Measurements from ENCODE around the gene TH. TPM values are rescaled to one million over a fixed set of nuclear protein-coding genes. Genes with fewer than 3 reads are reported as not detected.
A peak's percentile ranks its signal among the peaks of the same experiment; 100 is the strongest.
"Not testable (repeated sequence)": the region's sequence is repeated elsewhere in the genome, so short reads cannot be mapped to it uniquely, and the experiment has no call there.

Gene TH
- total and polyA plus RNA-seq, 4 donors: 0.99 to 8.8 (median 1.3) TPM

DNA sequence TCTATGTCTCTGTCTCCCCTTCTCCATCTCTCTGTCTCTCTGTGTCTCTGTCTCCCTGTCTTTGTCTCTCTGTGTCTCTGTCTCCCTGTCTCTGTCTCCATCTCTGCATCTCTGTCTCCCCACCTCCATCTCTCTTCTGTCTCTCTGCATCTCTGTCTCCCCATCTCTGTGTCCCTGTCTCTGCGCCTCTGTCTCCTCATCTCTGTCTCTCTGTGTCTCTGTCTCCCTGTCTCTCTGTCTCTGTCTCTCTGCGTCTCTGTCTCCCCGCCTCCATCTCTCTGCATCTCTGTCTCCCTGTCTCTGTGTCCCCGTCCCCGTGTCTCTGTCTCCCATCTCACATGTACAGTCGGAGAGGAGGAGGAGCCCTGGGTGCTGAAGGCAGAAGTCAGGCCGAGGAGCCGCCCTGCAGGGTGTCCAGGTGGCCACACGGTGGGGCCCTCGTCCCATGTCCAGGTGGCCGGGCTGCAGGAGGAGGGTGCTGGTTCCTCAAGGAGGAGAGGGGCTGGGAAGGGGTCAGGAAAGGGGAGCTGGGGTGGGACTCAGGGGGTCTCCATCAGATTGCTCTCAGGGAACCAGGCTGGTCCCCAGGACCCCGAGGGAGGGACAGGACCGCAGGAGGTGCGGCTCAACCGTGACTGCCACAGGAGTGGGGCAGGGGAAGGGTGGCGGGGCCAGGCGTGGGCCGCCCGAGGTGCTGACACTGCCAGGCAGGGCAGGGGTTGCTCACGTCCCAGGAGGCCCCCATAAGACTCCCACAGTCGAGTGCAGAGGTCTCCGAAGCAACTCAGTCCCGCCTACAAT, 25.6 kb upstream of the TH start:
- Histone ChIP-seq H3K36me3 (ENCODE audit: control insufficient read depth, insufficient read depth, low read length) (no peaks in the 10 kb centered on the region), H3K9me3 (ENCODE audit: control insufficient read depth, insufficient read depth, low read length) (no peaks in the 10 kb centered on the region), H3K4me1 (ENCODE audit: control insufficient read depth, insufficient read depth, low read length) (peaks cover 6% of the 10 kb centered on the region), H3K27ac (ENCODE audit: low read depth, low read length) (no peak overlapping the region), H3K27me3 (ENCODE audit: control insufficient read depth, insufficient read depth, low read length) (peaks cover 3% of the 10 kb centered on the region), H3K4me3 (ENCODE audit: low read depth, low read length) (no peak overlapping the region)
- WGBS (ENCODE audit: insufficient coverage): 45% methylated on average over 20 of the region's 23 CpGs
- peak in 3 of 6 donors; percentile 26 to 87 (median 69) for DNase-seq (ENCODE audit: low read depth in 4 of 6, low spot score in 6 of 6)

DNA sequence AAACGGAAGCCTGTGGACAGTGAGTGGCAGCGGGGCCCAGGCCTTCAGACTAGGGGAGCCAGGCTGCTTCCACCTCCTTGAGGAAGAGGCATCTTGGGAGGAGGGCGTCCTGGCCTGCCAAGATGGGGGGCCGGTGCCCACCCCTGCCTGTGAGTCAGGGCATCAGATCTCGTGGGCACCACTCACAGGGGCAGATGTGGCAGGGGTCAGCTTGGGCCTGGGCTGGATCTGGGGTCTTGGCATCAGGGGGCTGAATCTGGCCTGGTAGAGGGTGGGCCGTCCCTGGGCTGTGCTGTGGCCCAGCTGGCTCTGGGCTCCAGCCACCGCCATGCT, 24.1 kb upstream of the TH start:
- Histone ChIP-seq H3K27me3 (ENCODE audit: control insufficient read depth, insufficient read depth, low read length) (peaks cover 3% of the 10 kb centered on the region), H3K27ac (ENCODE audit: low read depth, low read length) (no peak overlapping the region), H3K4me3 (ENCODE audit: low read depth, low read length) (no peak overlapping the region), H3K9me3 (ENCODE audit: control insufficient read depth, insufficient read depth, low read length) (no peaks in the 10 kb centered on the region), H3K4me1 (ENCODE audit: control insufficient read depth, insufficient read depth, low read length) (peaks cover 11% of the 10 kb centered on the region), H3K36me3 (ENCODE audit: control insufficient read depth, insufficient read depth, low read length) (no peaks in the 10 kb centered on the region)
- no peak for DNase-seq (ENCODE audit: low read depth in 4 of 6, low spot score in 6 of 6)
- 92% methylated on average over 5 of the region's 7 CpGs for WGBS (ENCODE audit: insufficient coverage)

DNA sequence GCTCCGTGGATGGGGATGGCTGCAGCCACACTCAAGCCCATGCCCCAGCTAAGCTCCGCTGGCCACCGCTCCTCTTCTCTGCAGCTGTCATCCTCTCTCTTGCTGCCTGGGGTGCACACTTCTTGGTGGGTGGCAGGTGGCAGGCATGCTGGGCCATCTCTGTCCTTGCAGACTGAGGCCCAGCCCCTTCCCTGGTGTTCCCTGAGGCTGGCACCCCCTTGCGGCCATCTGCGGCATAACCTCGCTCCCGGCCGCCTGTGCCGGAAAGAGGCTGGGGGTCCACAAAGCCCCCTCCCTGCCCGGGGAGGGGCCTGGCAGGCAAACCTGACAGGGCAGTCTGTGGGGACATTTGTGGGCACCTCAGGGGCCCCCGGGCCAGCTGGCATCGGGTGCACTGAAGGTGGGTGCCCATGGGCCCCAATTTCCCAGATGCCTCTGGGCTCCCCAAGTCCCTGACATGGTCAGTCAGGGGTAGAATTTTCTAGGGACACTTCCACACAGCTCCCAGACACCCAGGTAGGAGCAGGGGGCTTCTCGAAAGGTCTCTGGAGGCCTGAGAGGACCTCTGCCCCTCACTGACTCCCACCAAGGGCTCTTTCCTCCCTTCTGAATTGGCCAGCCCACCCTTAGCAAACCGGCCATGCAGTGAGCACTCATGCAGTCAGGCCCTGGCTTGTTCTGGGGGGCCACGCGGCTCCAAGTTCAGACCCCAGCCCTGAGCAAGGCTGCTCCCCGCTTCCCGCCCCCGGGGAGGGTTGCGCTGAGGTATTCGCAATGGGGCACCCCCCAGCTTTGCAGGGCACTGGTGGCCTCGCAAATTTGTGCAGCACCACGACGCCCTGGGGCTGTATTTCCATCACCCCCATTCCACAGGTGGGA, 23.5 kb upstream of the TH start:
- H3K27ac ChIP-seq (ENCODE audit: low read depth, low read length): no peak overlapping the region
- DNase-seq (ENCODE audit: low read depth in 4 of 6, low spot score in 6 of 6): peak in 2 of 6 donors; percentile 39 to 41
- peaks cover 17% of the 10 kb centered on the region for H3K4me1 ChIP-seq (ENCODE audit: control insufficient read depth, insufficient read depth, low read length)
- no peaks in the 10 kb centered on the region for H3K36me3 ChIP-seq (ENCODE audit: control insufficient read depth, insufficient read depth, low read length)
- WGBS (ENCODE audit: insufficient coverage): 56% methylated on average over 24 of the region's 24 CpGs
- peaks cover 3% of the 10 kb centered on the region for H3K27me3 ChIP-seq (ENCODE audit: control insufficient read depth, insufficient read depth, low read length)
- H3K4me3 ChIP-seq (ENCODE audit: low read depth, low read length): no peak overlapping the region
- no peaks in the 10 kb centered on the region for H3K9me3 ChIP-seq (ENCODE audit: control insufficient read depth, insufficient read depth, low read length)

DNA sequence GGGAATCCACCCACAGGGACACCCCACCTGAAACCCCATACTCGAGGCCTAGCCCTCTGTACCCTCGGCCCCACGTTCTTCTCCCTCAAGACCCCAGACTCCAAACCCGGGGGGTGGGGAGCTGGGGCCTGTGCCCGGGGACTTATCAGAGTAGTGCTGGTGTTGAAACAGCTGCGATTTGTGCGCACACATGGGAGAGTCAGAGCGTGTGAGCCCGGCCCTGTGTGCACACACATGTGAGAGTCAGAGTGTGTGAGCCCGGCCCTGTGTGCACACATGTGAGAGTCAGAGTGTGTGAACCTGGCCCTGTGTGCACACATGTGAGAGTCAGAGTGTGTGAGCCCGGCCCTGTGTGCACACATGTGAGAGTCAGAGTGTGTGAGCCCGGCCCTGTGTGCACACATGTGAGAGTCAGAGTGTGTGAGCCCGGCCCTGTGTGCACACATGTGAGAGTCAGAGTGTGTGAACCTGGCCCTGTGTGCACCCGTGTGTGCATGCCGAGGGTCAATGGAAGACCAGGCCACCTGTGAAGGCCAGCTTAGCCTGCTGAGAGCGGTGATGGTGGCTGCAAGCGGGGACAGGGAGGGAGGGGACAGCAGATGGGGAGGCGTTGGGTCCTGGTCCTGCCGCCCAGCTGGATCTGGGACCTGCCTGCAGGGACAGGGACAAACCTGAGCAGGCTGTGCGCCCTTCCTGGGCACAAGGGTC, 22.4 kb upstream of the TH start:
- peaks cover 22% of the 10 kb centered on the region for H3K4me1 ChIP-seq (ENCODE audit: control insufficient read depth, insufficient read depth, low read length)
- H3K27me3 ChIP-seq (ENCODE audit: control insufficient read depth, insufficient read depth, low read length); H3K36me3 ChIP-seq (ENCODE audit: control insufficient read depth, insufficient read depth, low read length); H3K4me3 ChIP-seq (ENCODE audit: low read depth, low read length); H3K27ac ChIP-seq (ENCODE audit: low read depth, low read length); DNase-seq (ENCODE audit: low read depth in 4 of 6, low spot score in 6 of 6); H3K9me3 ChIP-seq (ENCODE audit: control insufficient read depth, insufficient read depth, low read length): not testable (repeated sequence)
- WGBS (ENCODE audit: insufficient coverage): 78% methylated on average over 13 of the region's 20 CpGs

DNA sequence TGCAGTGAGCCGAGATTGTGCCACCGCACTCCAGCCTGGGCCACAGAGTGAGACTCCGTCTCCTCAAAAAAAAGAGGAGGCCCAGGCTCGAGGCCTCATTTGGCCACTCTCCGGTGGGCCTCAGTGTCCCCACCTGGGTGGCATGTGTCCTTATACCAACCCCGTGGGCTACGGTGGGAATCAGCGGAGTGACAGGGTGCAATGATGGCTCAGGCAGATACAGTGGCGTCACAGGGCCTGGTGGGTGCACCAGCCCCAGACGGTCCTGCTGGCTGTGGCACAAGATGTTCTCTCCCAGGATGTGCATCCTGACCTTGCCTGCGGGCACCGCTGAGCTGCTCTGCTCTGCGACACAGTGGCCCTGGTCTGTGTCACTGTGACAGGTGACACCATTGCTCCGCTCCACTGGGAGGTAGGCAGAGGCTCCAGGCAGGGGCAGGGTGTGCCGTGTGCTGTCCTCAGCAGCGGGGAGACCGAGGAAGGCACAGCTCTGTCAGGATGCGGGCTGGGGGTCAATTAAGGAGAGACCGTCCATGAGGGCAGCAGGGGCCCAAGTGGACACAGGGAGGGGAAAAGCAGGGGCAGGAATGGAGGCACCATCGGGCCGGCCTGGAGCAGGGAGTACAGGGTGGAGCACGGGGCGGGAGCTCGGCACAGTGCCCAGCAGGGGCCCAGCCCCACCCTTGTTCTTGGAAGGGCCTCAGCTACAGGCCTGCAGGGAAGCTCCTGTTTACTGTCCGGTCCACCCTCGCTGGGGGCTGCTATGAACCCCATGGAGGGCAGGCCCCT, 21.7 kb upstream of the TH start:
- Histone ChIP-seq H3K4me3 (ENCODE audit: low read depth, low read length) (no peak overlapping the region), H3K36me3 (ENCODE audit: control insufficient read depth, insufficient read depth, low read length) (peaks cover 3% of the 10 kb centered on the region), H3K9me3 (ENCODE audit: control insufficient read depth, insufficient read depth, low read length) (no peaks in the 10 kb centered on the region), H3K4me1 (ENCODE audit: control insufficient read depth, insufficient read depth, low read length) (peaks cover 22% of the 10 kb centered on the region), H3K27ac (ENCODE audit: low read depth, low read length) (no peak overlapping the region), H3K27me3 (ENCODE audit: control insufficient read depth, insufficient read depth, low read length) (peaks cover 3% of the 10 kb centered on the region)
- DNase-seq (ENCODE audit: low read depth in 4 of 6, low spot score in 6 of 6): no peak
- 90% methylated on average over 26 of the region's 26 CpGs for WGBS (ENCODE audit: insufficient coverage)

DNA sequence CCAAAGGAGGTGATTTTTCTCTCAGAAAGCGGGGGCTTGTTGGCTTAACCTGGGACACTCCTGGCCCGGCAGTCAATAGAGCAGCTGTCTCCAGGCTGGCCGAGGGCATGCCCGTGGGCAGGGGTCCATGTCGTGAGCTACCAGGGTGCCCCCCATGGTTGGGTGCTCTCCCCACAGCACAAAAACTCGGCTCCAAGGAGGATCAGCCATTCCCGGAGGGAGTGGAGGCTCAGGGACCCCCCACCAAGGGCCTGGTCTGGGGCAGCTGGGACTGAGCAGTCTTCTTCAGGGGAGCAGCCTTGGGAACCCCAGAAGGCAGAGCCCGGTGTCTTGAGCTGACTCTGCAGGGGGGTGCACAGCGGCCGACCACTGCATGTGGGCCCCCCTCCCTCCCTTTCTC, 20.8 kb upstream of the TH start:
- 85% methylated on average over 8 of the region's 10 CpGs for WGBS (ENCODE audit: insufficient coverage)
- no peaks in the 10 kb centered on the region for H3K9me3 ChIP-seq (ENCODE audit: control insufficient read depth, insufficient read depth, low read length)
- H3K27ac ChIP-seq (ENCODE audit: low read depth, low read length): no peak overlapping the region
- no peak overlapping the region for H3K4me3 ChIP-seq (ENCODE audit: low read depth, low read length)
- no peak for DNase-seq (ENCODE audit: low read depth in 4 of 6, low spot score in 6 of 6)
- H3K36me3 ChIP-seq (ENCODE audit: control insufficient read depth, insufficient read depth, low read length): peaks cover 3% of the 10 kb centered on the region
- H3K27me3 ChIP-seq (ENCODE audit: control insufficient read depth, insufficient read depth, low read length): peaks cover 3% of the 10 kb centered on the region
- peaks cover 22% of the 10 kb centered on the region for H3K4me1 ChIP-seq (ENCODE audit: control insufficient read depth, insufficient read depth, low read length)

DNA sequence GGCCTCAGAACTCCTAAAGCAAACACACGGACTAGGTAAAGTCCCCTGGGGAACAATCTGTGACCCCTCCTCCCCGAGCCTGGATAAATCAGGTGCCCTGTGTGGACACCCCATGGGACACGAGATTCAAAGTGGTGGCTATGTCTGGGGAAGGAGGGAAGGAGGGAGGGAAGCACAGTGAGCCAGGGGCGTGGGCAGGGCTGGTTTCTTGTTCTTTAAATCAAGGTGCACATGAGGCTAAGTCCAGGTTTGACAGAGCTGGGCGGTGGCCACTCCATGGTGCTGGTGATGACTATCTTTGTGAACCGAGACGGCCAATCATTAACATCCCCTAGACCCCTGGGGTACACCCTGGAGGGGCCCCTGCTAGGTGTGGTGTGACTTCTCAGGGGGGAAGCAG, 20.3 kb upstream of the TH start:
- peaks cover 3% of the 10 kb centered on the region for H3K36me3 ChIP-seq (ENCODE audit: control insufficient read depth, insufficient read depth, low read length)
- no peaks in the 10 kb centered on the region for H3K9me3 ChIP-seq (ENCODE audit: control insufficient read depth, insufficient read depth, low read length)
- no peak for DNase-seq (ENCODE audit: low read depth in 4 of 6, low spot score in 6 of 6)
- 86% methylated on average over 4 of the region's 7 CpGs for WGBS (ENCODE audit: insufficient coverage)
- peaks cover 22% of the 10 kb centered on the region for H3K4me1 ChIP-seq (ENCODE audit: control insufficient read depth, insufficient read depth, low read length)
- H3K4me3 ChIP-seq (ENCODE audit: low read depth, low read length): no peak overlapping the region
- peaks cover 3% of the 10 kb centered on the region for H3K27me3 ChIP-seq (ENCODE audit: control insufficient read depth, insufficient read depth, low read length)
- no peak overlapping the region for H3K27ac ChIP-seq (ENCODE audit: low read depth, low read length)

DNA sequence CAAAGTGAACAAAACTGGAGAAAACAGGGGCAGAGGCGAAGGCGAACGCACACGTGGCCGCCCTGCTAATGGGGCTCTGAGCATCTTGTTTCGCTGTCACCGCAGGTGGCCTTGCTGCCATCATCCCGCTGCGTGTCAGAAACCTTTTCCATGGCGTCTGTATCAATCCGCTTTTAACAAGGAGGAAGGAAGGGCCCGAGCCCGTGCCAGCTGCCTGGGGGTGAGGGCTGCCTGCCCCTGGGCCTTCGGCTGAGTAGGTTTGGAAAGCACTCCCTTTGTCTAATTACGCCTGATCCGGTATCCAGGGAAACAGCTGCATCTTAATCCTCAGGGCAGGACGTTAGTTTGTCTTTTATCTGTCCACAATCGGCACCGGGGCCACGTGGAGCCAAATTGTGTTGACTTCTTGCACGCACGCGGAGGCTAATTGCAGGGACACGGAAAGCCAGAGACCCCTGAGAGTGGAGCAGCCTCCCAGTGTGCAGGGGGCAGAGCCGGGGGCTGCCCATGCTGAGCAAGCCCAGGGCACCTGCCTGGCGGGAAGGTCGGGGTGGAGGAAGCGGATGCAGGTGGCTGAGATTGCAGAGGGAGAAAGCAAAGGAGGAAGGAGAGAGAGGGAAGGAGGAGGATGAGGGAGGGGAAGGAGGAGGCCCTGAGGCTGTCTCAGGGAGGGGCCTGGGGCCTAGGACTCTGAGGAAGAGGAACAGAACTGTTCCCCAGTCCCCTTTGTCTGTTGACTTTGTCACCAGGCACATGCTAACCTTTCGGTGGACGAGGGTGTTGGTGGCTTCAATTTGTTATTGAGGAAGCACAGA, 19.2 kb upstream of the TH start:
- DNase-seq (ENCODE audit: low read depth in 4 of 6, low spot score in 6 of 6): peak in 2 of 6 donors; percentile 50 to 84
- peaks cover 24% of the 10 kb centered on the region for H3K4me1 ChIP-seq (ENCODE audit: control insufficient read depth, insufficient read depth, low read length)
- no peak overlapping the region for H3K4me3 ChIP-seq (ENCODE audit: low read depth, low read length)
- H3K27ac ChIP-seq (ENCODE audit: low read depth, low read length): no peak overlapping the region
- no peaks in the 10 kb centered on the region for H3K27me3 ChIP-seq (ENCODE audit: control insufficient read depth, insufficient read depth, low read length)
- no peaks in the 10 kb centered on the region for H3K9me3 ChIP-seq (ENCODE audit: control insufficient read depth, insufficient read depth, low read length)
- H3K36me3 ChIP-seq (ENCODE audit: control insufficient read depth, insufficient read depth, low read length): peaks cover 3% of the 10 kb centered on the region
- 15% methylated on average over 28 of the region's 30 CpGs for WGBS (ENCODE audit: insufficient coverage)

Measured in spinal cord (tissue), 10 donors.